ENCODE data around the gene RAPSN. TPM values are rescaled to one million over a fixed set of nuclear protein-coding genes. Genes with fewer than 3 reads are reported as not detected.

The RAPSN gene
- total RNA-seq, 6 experiments from 2014 or later: 0.15 to 0.49 (median 0.25) TPM; not detected in 3

- intact Hi-C loops (cut with DNase I): no loop called here
- ATAC-seq (no peak), DNase-seq (no peak)
- peak overlapping the region; percentile 7 to 99 (median 96) for H3K27ac ChIP-seq
- TF ChIP-seq CTCF (IDR thresholded peaks at IDR 0.05) (no peak), POLR2A (IDR thresholded peaks at IDR 0.05) (no peak)
- no peaks in the 10 kb centered on the region for H3K27me3 ChIP-seq
- no peak overlapping the region for H3K4me3 ChIP-seq
- peaks cover 11 to 44% (median 30%) of the 10 kb centered on the region in 4 donors for H3K36me3 ChIP-seq
- H3K4me1 ChIP-seq: peaks cover 0 to 23% (median 0%) of the 10 kb centered on the region in 4 donors
- 91% methylated on average over 2 of the region's 2 CpGs for WGBS (ENCODE audit: insufficient coverage, low coverage, low lambda C conversion rate, missing lambda C conversion rate)
- no peaks in the 10 kb centered on the region for H3K9me3 ChIP-seq
Measured at GRCh38 chr11:47487421-47487820, 38.5 kb upstream of the RAPSN start.

- Histone ChIP-seq H3K36me3 (peaks cover 16 to 67% (median 42%) of the 10 kb centered on the region in 4 donors), H3K27ac (no peak overlapping the region), H3K4me1 (peaks cover 0 to 22% (median 0%) of the 10 kb centered on the region in 4 donors), H3K4me3 (no peak overlapping the region), H3K9me3 (no peaks in the 10 kb centered on the region), H3K27me3 (no peaks in the 10 kb centered on the region)
- intact Hi-C loops (cut with DNase I): no loop called here
- ATAC-seq (no peak), DNase-seq (no peak)
- WGBS (ENCODE audit: insufficient coverage, low coverage, low lambda C conversion rate, missing lambda C conversion rate): 78% methylated on average over 7 of the region's 7 CpGs
- TF ChIP-seq POLR2A (IDR thresholded peaks at IDR 0.05): no peak
- TF ChIP-seq CTCF (IDR thresholded peaks at IDR 0.05): no peak
Measured at GRCh38 chr11:47485107-47485506, 36.2 kb upstream of the RAPSN start.

GRCh38 chr11:47483457-47483856 lies 34.5 kb upstream of the RAPSN start:
- no peak for DNase-seq

GRCh38 chr11:47480762-47481161 lies 31.8 kb upstream of the RAPSN start:
- 54% methylated on average over 5 of the region's 6 CpGs for WGBS (ENCODE audit: insufficient coverage, low coverage, low lambda C conversion rate, missing lambda C conversion rate)
- peaks cover 17 to 97% (median 69%) of the 10 kb centered on the region in 4 donors for H3K36me3 ChIP-seq
- H3K27me3 ChIP-seq: no peaks in the 10 kb centered on the region
- ATAC-seq: peak; percentile 58 to 79 (median 64)
- no peak for DNase-seq
- no peaks in the 10 kb centered on the region for H3K9me3 ChIP-seq
- TF ChIP-seq CTCF (IDR thresholded peaks at IDR 0.05) (peak in 2 of 4 donors; percentile 5 to 12), POLR2A (IDR thresholded peaks at IDR 0.05) (no peak)
- H3K27ac ChIP-seq: peak overlapping the region in 1 of 3 donors; percentile 17
- H3K4me3 ChIP-seq: no peak overlapping the region
- intact Hi-C loops (cut with DNase I): no loop called here
- H3K4me1 ChIP-seq: no peaks in the 10 kb centered on the region

More at GRCh38 chr11:47483457-47483856, 34.5 kb upstream of the RAPSN start:
- Histone ChIP-seq H3K36me3 (peaks cover 20 to 83% (median 54%) of the 10 kb centered on the region in 4 donors), H3K27ac (no peak overlapping the region), H3K9me3 (no peaks in the 10 kb centered on the region), H3K4me1 (peaks cover 0 to 6% (median 0%) of the 10 kb centered on the region in 4 donors), H3K4me3 (no peak overlapping the region), H3K27me3 (no peaks in the 10 kb centered on the region)
- ATAC-seq: no peak
- intact Hi-C loops (cut with DNase I): no loop called here
- TF ChIP-seq POLR2A (IDR thresholded peaks at IDR 0.05) (no peak), CTCF (IDR thresholded peaks at IDR 0.05) (no peak)
- 91% methylated on average over 1 of the region's 1 CpG for WGBS (ENCODE audit: insufficient coverage, low coverage, low lambda C conversion rate, missing lambda C conversion rate)

All from right lobe of liver (tissue), 6 donors.